Liver (tissue), 3 donors: ENCODE measurements around the gene DMAP1.

Experiments used
- GABPA ChIP-seq, 2 donors: IDR thresholded peaks in 1 of 2; conservative IDR thresholded peaks in 1 of 2; 2 replicates each; pipeline ENCODE4 v1.6.1; 2016; ENCODE audit warnings: antibody characterized with exemption in 2 of 2, mild to moderate bottlenecking in 1 of 2, moderate library complexity in 1 of 2
- NR2F2 ChIP-seq: IDR thresholded peaks from 2 replicates; pipeline ENCODE4 v1.6.1; 2016; ENCODE audit warnings: antibody characterized with exemption
- RAD21 ChIP-seq, 2 donors: IDR thresholded peaks; 2 replicates each; pipeline ENCODE4 v1.6.1; 2016; ENCODE audit warnings: antibody characterized with exemption in 2 of 2, mild to moderate bottlenecking in 2 of 2
- SP1 ChIP-seq: IDR thresholded peaks from 2 replicates; pipeline ENCODE4 v1.6.1; 2018; ENCODE audit warnings: antibody characterized with exemption, mild to moderate bottlenecking
- TF ChIP-seq, protein P1 (sequence below): fragments of 150-350 bp; IDR thresholded peaks from 2 replicates; pipeline ENCODE4 v1.5.1; 2017; ENCODE audit warnings: improper control_type of control experiment, low read depth, low read length; ENCODE audit not compliant: missing input control
- donor health status: healthy.
- donor health status: healthy.

- TF ChIP-seq, protein P1, sequence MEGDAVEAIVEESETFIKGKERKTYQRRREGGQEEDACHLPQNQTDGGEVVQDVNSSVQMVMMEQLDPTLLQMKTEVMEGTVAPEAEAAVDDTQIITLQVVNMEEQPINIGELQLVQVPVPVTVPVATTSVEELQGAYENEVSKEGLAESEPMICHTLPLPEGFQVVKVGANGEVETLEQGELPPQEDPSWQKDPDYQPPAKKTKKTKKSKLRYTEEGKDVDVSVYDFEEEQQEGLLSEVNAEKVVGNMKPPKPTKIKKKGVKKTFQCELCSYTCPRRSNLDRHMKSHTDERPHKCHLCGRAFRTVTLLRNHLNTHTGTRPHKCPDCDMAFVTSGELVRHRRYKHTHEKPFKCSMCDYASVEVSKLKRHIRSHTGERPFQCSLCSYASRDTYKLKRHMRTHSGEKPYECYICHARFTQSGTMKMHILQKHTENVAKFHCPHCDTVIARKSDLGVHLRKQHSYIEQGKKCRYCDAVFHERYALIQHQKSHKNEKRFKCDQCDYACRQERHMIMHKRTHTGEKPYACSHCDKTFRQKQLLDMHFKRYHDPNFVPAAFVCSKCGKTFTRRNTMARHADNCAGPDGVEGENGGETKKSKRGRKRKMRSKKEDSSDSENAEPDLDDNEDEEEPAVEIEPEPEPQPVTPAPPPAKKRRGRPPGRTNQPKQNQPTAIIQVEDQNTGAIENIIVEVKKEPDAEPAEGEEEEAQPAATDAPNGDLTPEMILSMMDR, result no peak
- TF ChIP-seq SP1 (no peak), RAD21 (IDR thresholded peaks at IDR 0.05) (no peak), NR2F2 (no peak), GABPA (IDR thresholded peaks at IDR 0.05 in 1 of 2, conservative IDR thresholded peaks at IDR 0.05 in 1 of 2) (no peak)
These were observed 8.5 kb downstream of the DMAP1 start for GRCh38 chr1:44221769-44222168.
